GM19397 (cell line): Measurements from ENCODE around the gene GREM2.

ENCODE experiments used
- ATAC-seq: cut with Tn5 transposase; IDR thresholded peaks from one replicate; pipeline ENCODE4 v1.9.1; 2021; ENCODE audit warnings: mild to moderate bottlenecking, moderate library complexity; ENCODE audit not compliant: unreplicated experiment

GREM2 gene

GRCh38 chr1:240562779-240563178, 49.2 kb downstream of the GREM2 start:
- ATAC-seq, result no peak

GRCh38 chr1:240562111-240562590, 49.8 kb downstream of the GREM2 start:
- no peak for ATAC-seq

GRCh38 chr1:240559781-240560180, 52.2 kb downstream of the GREM2 start:
- ATAC-seq, result no peak

GRCh38 chr1:240555524-240555923, 56.4 kb downstream of the GREM2 start:
- ATAC-seq, result no peak

GRCh38 chr1:240553351-240553750, 58.6 kb downstream of the GREM2 start:
- no peak for ATAC-seq

- ATAC-seq, result no peak
These were observed 72.1 kb downstream of the GREM2 start for GRCh38 chr1:240539769-240540414.

GRCh38 chr1:240538776-240539430, 73.1 kb downstream of the GREM2 start:
- ATAC-seq, result no peak

- no peak for ATAC-seq
These were observed 78.7 kb downstream of the GREM2 start for GRCh38 chr1:240533154-240533780.

GRCh38 chr1:240528591-240528990, 83.4 kb downstream of the GREM2 start:
- ATAC-seq, result no peak

GRCh38 chr1:240527086-240527485, 84.9 kb downstream of the GREM2 start:
- no peak for ATAC-seq

GRCh38 chr1:240526312-240526711, 85.6 kb downstream of the GREM2 start:
- ATAC-seq, result no peak

- no peak for ATAC-seq
These were observed 87.4 kb downstream of the GREM2 start for GRCh38 chr1:240524356-240525069.

GRCh38 chr1:240522122-240522822, 89.7 kb downstream of the GREM2 start:
- ATAC-seq, result no peak

- no peak for ATAC-seq
These were observed 94.1 kb downstream of the GREM2 start for GRCh38 chr1:240517891-240518290.

- ATAC-seq, result no peak
These were observed 95.9 kb downstream of the GREM2 start for GRCh38 chr1:240516069-240516468.

- ATAC-seq, result no peak
These were observed 96.5 kb downstream of the GREM2 start for GRCh38 chr1:240515505-240515904.

GRCh38 chr1:240511789-240512188, 100.2 kb downstream of the GREM2 start:
- no peak for ATAC-seq

- ATAC-seq, result no peak
These were observed 103.0 kb downstream of the GREM2 start for GRCh38 chr1:240508950-240509349.

- no peak for ATAC-seq
These were observed 103.8 kb downstream of the GREM2 start for GRCh38 chr1:240508201-240508600.

GRCh38 chr1:240506176-240506575, 105.8 kb downstream of the GREM2 start:
- ATAC-seq, result no peak

- ATAC-seq, result no peak
These were observed 108.4 kb downstream of the GREM2 start for GRCh38 chr1:240503558-240503957.
